ENCODE data around the gene LENG8.

LENG8 gene

DNA sequence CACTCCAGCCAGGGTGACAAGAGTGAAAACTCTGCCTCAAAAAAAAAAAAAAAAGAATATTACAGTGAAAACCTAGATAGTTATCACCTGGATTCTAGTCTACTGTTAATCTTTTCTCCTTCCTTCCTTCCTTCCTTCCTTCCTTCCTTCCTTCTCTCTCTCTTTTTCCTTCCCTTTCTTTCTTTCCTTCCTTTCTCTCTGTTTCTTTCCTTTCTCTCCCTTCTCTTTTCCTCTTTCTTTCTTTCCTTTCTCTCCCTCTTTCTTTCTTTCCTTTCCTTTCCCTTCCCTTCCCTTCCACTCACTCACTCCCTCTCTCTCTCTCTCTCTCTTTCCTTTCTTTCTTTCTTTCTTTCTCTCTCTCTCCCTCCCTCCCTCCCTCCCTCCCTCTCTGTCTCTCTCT, 43.4 kb upstream of the LENG8 start:
- no peak overlapping the region for H2AFZ ChIP-seq (ENCODE audit: low read depth, low read length)
- peaks cover 2% of the 10 kb centered on the region for H3K9me3 ChIP-seq (ENCODE audit: insufficient read depth, low read length, severe bottlenecking)
- H3K27ac ChIP-seq (ENCODE audit: low read length) = no peak overlapping the region
- H3K4me2 ChIP-seq (ENCODE audit: insufficient read depth, low read length) = no peak overlapping the region
- H3K9ac ChIP-seq (ENCODE audit: low read depth, low read length) = no peak overlapping the region
- H3K27me3 ChIP-seq (ENCODE audit: insufficient read depth, low read length, poor library complexity) = no peaks in the 10 kb centered on the region
- ATAC-seq (ENCODE audit: insufficient read depth, low read depth) = no peak
- no peaks in the 10 kb centered on the region for H3K4me1 ChIP-seq (ENCODE audit: insufficient read depth, low read length)
- no peak for TF ChIP-seq EZH2 (IDR thresholded peaks at IDR 0.05; ENCODE audit: borderline replicate concordance, low read depth, low read length, severe bottlenecking)
- TF ChIP-seq, protein P1, sequence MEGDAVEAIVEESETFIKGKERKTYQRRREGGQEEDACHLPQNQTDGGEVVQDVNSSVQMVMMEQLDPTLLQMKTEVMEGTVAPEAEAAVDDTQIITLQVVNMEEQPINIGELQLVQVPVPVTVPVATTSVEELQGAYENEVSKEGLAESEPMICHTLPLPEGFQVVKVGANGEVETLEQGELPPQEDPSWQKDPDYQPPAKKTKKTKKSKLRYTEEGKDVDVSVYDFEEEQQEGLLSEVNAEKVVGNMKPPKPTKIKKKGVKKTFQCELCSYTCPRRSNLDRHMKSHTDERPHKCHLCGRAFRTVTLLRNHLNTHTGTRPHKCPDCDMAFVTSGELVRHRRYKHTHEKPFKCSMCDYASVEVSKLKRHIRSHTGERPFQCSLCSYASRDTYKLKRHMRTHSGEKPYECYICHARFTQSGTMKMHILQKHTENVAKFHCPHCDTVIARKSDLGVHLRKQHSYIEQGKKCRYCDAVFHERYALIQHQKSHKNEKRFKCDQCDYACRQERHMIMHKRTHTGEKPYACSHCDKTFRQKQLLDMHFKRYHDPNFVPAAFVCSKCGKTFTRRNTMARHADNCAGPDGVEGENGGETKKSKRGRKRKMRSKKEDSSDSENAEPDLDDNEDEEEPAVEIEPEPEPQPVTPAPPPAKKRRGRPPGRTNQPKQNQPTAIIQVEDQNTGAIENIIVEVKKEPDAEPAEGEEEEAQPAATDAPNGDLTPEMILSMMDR (IDR thresholded peaks at IDR 0.05; ENCODE audit: borderline replicate concordance, extremely low read depth, low read length, poor library complexity, severe bottlenecking) = no peak
- H3K4me3 ChIP-seq (ENCODE audit: low read depth in 1 of 2, low read length in 2 of 2) = no peak overlapping the region
- DNase-seq = no peak
- H4K20me1 ChIP-seq (ENCODE audit: insufficient read depth, low read length) = no peaks in the 10 kb centered on the region
- no peaks in the 10 kb centered on the region for H3K36me3 ChIP-seq (ENCODE audit: insufficient read depth, low read length)
- H3K79me2 ChIP-seq (ENCODE audit: insufficient read depth, low read length) = no peaks in the 10 kb centered on the region

DNA sequence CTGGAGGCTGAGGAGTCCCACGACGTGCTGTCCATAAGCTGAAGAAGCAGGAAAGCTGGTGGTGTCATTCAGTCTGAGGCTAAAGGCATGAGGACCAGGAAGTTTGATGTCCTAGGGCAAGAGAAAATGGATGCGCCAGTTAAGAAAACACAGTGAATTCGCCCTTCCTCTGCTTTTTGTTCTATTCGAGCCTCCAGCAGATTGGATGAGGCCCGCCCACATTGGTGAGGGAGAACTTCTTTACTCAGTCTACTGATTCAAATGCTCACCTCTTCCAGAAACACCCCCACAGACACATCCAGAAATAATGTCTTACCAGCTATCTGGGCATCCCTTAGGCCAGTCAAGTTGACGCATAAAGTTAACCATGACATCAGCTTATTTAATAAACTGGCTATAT, 41.2 kb upstream of the LENG8 start:
- no peak overlapping the region for H3K9ac ChIP-seq (ENCODE audit: low read depth, low read length)
- H3K27me3 ChIP-seq (ENCODE audit: insufficient read depth, low read length, poor library complexity) = no peaks in the 10 kb centered on the region
- H3K79me2 ChIP-seq (ENCODE audit: insufficient read depth, low read length) = no peaks in the 10 kb centered on the region
- no peak overlapping the region for H3K4me3 ChIP-seq (ENCODE audit: low read depth in 1 of 2, low read length in 2 of 2)
- H3K9me3 ChIP-seq (ENCODE audit: insufficient read depth, low read length, severe bottlenecking) = peaks cover 2% of the 10 kb centered on the region
- no peaks in the 10 kb centered on the region for H3K4me1 ChIP-seq (ENCODE audit: insufficient read depth, low read length)
- H2AFZ ChIP-seq (ENCODE audit: low read depth, low read length) = no peak overlapping the region
- H3K36me3 ChIP-seq (ENCODE audit: insufficient read depth, low read length) = no peaks in the 10 kb centered on the region
- H3K4me2 ChIP-seq (ENCODE audit: insufficient read depth, low read length) = no peak overlapping the region
- H4K20me1 ChIP-seq (ENCODE audit: insufficient read depth, low read length) = no peaks in the 10 kb centered on the region
- no peak overlapping the region for H3K27ac ChIP-seq (ENCODE audit: low read length)
- no peak for DNase-seq
- no peak for ATAC-seq (ENCODE audit: insufficient read depth, low read depth)
- no peak for TF ChIP-seq EZH2 (IDR thresholded peaks at IDR 0.05; ENCODE audit: borderline replicate concordance, low read depth, low read length, severe bottlenecking)
- TF ChIP-seq, protein P1 (IDR thresholded peaks at IDR 0.05; ENCODE audit: borderline replicate concordance, extremely low read depth, low read length, poor library complexity, severe bottlenecking) = no peak

DNA sequence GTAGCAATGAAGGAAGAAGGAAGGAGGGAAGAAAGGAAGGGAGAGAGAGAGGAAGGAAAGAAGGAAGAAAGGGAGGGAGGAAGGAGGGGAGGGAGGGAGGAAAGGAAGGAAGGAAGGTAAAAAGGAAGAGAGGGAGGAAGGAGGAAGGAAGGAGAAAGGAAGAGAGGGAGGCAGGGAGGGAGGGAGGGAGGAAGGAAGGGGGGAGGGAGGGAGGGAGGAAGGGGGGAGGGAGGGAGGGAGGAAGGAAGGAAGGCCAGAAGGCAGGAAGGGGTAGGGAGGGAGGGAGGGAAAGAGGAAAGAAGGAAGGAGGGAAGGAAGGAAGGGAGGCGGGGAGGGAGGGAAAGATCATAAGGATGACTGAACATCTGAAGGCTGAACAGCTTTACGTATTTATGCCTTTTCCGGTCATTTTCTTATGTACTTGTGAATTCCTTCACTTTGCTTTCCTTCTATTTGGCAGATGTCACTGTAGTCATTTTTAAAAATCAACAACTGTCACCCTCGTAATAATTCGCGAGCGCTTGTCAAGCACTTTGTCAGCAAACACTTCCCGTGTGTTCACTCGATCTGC, 40.5 kb upstream of the LENG8 start:
- Histone ChIP-seq H2AFZ (ENCODE audit: low read depth, low read length) (no peak overlapping the region), H3K79me2 (ENCODE audit: insufficient read depth, low read length) (no peaks in the 10 kb centered on the region), H3K9ac (ENCODE audit: low read depth, low read length) (no peak overlapping the region), H3K4me1 (ENCODE audit: insufficient read depth, low read length) (no peaks in the 10 kb centered on the region), H3K27me3 (ENCODE audit: insufficient read depth, low read length, poor library complexity) (no peaks in the 10 kb centered on the region), H3K9me3 (ENCODE audit: insufficient read depth, low read length, severe bottlenecking) (peaks cover 2% of the 10 kb centered on the region), H3K4me2 (ENCODE audit: insufficient read depth, low read length) (no peak overlapping the region), H3K27ac (ENCODE audit: low read length) (no peak overlapping the region), H3K36me3 (ENCODE audit: insufficient read depth, low read length) (no peaks in the 10 kb centered on the region), H3K4me3 (ENCODE audit: low read depth in 1 of 2, low read length in 2 of 2) (no peak overlapping the region), H4K20me1 (ENCODE audit: insufficient read depth, low read length) (no peaks in the 10 kb centered on the region)
- ATAC-seq (ENCODE audit: insufficient read depth, low read depth) = no peak
- DNase-seq = no peak
- TF ChIP-seq, protein P1 (IDR thresholded peaks at IDR 0.05; ENCODE audit: borderline replicate concordance, extremely low read depth, low read length, poor library complexity, severe bottlenecking) = no peak
- TF ChIP-seq EZH2 (IDR thresholded peaks at IDR 0.05; ENCODE audit: borderline replicate concordance, low read depth, low read length, severe bottlenecking) = no peak

DNA sequence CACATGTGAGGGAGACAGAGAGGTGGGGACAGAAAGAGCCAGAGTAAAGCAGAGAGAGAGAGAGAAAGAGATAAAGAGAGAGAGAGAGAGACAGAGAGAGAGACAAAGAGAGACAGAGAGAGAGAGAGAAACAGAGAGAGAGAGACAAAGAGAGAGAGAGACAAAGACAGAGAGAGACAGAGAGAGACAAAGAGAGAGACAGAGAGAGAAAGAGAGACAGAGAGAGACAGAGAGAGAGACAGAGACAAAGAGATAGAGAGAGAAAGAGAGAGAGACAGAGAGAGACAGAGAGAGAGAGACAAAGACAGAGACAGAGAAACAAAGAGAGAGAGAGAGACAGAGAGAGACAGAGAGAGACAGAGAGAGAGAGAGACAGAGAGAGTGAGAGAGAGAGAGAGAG, 38.0 kb upstream of the LENG8 start:
- DNase-seq (no peak), ATAC-seq (ENCODE audit: insufficient read depth, low read depth) (no peak)
- H3K9ac ChIP-seq (ENCODE audit: low read depth, low read length) = no peak overlapping the region
- no peaks in the 10 kb centered on the region for H3K36me3 ChIP-seq (ENCODE audit: insufficient read depth, low read length)
- no peaks in the 10 kb centered on the region for H4K20me1 ChIP-seq (ENCODE audit: insufficient read depth, low read length)
- no peak for TF ChIP-seq EZH2 (IDR thresholded peaks at IDR 0.05; ENCODE audit: borderline replicate concordance, low read depth, low read length, severe bottlenecking)
- TF ChIP-seq, protein P1 (IDR thresholded peaks at IDR 0.05; ENCODE audit: borderline replicate concordance, extremely low read depth, low read length, poor library complexity, severe bottlenecking) = no peak
- no peaks in the 10 kb centered on the region for H3K79me2 ChIP-seq (ENCODE audit: insufficient read depth, low read length)
- no peak overlapping the region for H2AFZ ChIP-seq (ENCODE audit: low read depth, low read length)
- H3K27ac ChIP-seq (ENCODE audit: low read length) = no peak overlapping the region
- no peaks in the 10 kb centered on the region for H3K27me3 ChIP-seq (ENCODE audit: insufficient read depth, low read length, poor library complexity)
- H3K4me2 ChIP-seq (ENCODE audit: insufficient read depth, low read length) = no peak overlapping the region
- no peak overlapping the region for H3K4me3 ChIP-seq (ENCODE audit: low read depth in 1 of 2, low read length in 2 of 2)
- peaks cover 4% of the 10 kb centered on the region for H3K9me3 ChIP-seq (ENCODE audit: insufficient read depth, low read length, severe bottlenecking)
- no peaks in the 10 kb centered on the region for H3K4me1 ChIP-seq (ENCODE audit: insufficient read depth, low read length)
